Mucosa of descending colon (tissue), 3 donors: Measurements from ENCODE around the gene TOR1AIP1. TPM values are rescaled to one million over a fixed set of nuclear protein-coding genes. Genes with fewer than 3 reads are reported as not detected.

ENCODE experiments used
- ATAC-seq: fragments of 200-7000 bp; cut with Tn5 transposase; one replicate; pipeline ENCODE4 v1.9.1; 2020; ENCODE audit warnings: mild to moderate bottlenecking, moderate library complexity
- DNase-seq, 3 donors: peaks; one replicate each; pipeline ENCODE4 v3.0.0-alpha.2; 2020
- H3K36me3 ChIP-seq: fragments of 200-600 bp; one replicate; pipeline ENCODE4 v1.8.0; 2021; ENCODE audit warnings: low read depth, mild to moderate bottlenecking
- H3K4me1 ChIP-seq: fragments of 200-600 bp; one replicate; pipeline ENCODE4 v1.8.0; 2021; ENCODE audit warnings: low read depth, mild to moderate bottlenecking
- H3K4me3 ChIP-seq: fragments of 200-600 bp; one replicate; pipeline ENCODE4 v1.8.0; 2021; ENCODE audit warnings: mild to moderate bottlenecking
- H3K9me3 ChIP-seq: fragments of 200-600 bp; one replicate; pipeline ENCODE4 v1.8.0; 2021; ENCODE audit warnings: mild to moderate bottlenecking
- CTCF ChIP-seq: fragments of 200-600 bp; IDR thresholded peaks from one replicate; pipeline ENCODE4 v1.8.0; 2022; ENCODE audit warnings: antibody characterized with exemption, mild to moderate bottlenecking
- intact Hi-C, 2 donors: fragments of 100-400 bp; cut with DNase I in 1 of 2; cut with micrococcal nuclease in 1 of 2; formaldehyde crosslinking; loops; one replicate each; pipeline versions ENCODE4 v1.11.0 to v1.11.1; 2022; cut with DNase I, micrococcal nuclease
- total RNA-seq, 3 donors: library from RNA; stranded (reverse); fragmentation: NEBNext Ultra II Directional in 2 of 3; extraction: Animal tissue kit (Norgen Biotek cat#: 25700) in 2 of 3; gene quantifications; one replicate each; pipeline versions ENCODE4 v1.2.1 to v1.2.4, GENCODE V29; 2021 to 2023
- donor health status: DM: no; HTN: no; CAD: no; lungs with moderate emphysema.
- donor health status: DM: no; HTN: no; CAD: no.
- donor health status: DM: no; HTN: yes; CAD: no.

TOR1AIP1 gene
- total RNA-seq, 3 donors from 2014 or later: 29.8 to 91.7 (median 30.7) TPM

DNA sequence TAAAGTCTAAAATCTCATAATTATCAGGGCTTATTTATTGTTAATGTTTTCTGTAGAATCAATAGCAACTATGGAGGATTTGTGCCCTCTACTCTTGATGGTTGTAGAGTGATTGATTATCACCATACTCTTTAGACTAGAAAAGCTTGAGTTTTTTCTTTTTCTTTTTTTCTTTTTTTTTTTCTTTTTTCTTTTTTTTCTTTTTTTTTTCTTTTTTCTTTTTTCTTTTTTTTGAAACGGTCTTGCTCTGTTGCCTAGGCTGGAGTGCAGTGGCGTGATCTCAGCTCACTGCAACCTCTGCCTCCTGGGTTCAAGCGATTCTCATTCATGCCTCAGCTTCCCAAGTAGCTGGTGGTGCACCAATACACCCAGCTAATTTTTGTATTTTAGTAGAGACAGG is 29.7 kb downstream of the TOR1AIP1 start:
- Histone ChIP-seq H3K4me3 (no peak overlapping the region), H3K36me3 (peaks cover 5% of the 10 kb centered on the region), H3K9me3 (no peaks in the 10 kb centered on the region), H3K4me1 (no peaks in the 10 kb centered on the region)
- ATAC-seq: no peak
- TF ChIP-seq CTCF: no peak
- intact Hi-C loops: no loop called here
- no peak for DNase-seq

- intact Hi-C loops: no loop called here
- no peak for DNase-seq
- H3K4me1 ChIP-seq: no peaks in the 10 kb centered on the region
- no peak for ATAC-seq
- H3K4me3 ChIP-seq: no peak overlapping the region
- no peaks in the 10 kb centered on the region for H3K9me3 ChIP-seq
- H3K36me3 ChIP-seq: no peaks in the 10 kb centered on the region
- no peak for TF ChIP-seq CTCF
Observed at GRCh38 chr1:179917601-179918429, 35.7 kb downstream of the TOR1AIP1 start.

DNA sequence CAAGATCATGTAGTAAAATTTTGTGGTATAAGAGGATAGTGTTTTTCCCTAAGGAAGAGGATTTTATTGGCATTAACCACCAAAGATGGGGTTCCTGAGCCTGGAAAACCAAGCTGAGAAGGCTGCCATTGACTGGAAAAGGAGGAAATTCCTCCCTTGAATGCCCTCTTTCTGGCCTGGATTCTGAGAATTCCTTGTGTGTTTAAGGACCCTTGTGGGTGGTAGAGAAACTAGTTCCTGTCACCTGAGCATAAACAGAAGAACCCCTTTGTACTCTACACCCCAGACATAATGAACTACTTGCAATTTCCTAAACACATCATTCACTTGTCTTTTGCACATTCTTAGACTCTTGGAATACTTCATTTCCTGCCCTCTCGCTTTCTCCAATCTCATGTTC is 39.4 kb downstream of the TOR1AIP1 start:
- intact Hi-C loops: no loop called here
- Histone ChIP-seq H3K9me3 (no peaks in the 10 kb centered on the region), H3K36me3 (no peaks in the 10 kb centered on the region), H3K4me1 (no peaks in the 10 kb centered on the region), H3K4me3 (no peak overlapping the region)
- TF ChIP-seq CTCF: no peak
- DNase-seq: no peak
- ATAC-seq: no peak

DNA sequence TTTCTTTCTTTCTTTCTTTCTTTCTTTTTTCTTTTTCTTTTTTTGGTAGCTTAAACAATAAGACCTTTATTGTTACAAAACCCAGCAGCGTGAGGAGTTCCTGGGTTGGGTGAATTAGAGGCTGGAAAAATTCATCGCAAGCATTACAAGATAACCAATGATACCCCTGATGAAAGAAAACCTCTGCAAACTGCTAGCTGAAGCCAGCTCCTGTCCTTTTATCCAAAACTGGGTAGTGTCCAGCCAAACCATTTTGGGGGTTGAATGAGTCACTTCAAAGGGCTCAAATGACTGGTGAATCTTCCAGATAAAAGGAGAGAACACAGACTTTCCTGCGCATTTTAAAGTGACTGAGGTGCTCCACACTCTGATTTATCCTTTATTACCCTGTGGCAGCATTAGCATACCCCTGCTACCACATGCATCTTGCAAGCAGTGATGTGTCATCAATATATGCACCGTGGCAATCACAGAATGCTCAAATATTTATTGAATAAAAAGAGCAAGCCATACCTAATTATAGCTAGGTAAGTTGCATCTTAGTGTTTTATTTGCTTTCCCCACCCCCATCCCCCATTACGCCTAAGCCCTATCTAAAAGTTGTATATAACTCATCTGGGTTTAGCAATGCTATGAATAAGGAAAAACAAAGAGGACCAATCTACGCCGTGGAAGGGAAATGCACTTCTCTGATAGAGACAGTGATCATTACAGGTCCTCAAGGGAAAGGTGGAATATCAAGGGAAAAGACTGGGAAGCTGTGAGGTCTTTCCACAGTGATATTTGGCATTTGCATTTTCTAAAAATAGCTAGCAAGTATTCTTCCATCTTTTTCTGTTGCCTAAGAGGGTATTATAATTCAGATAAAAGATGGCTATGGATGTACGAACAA is 40.1 kb downstream of the TOR1AIP1 start:
- H3K9me3 ChIP-seq: no peaks in the 10 kb centered on the region
- intact Hi-C loops: no loop called here
- no peak for ATAC-seq
- H3K36me3 ChIP-seq: no peaks in the 10 kb centered on the region
- TF ChIP-seq CTCF: no peak
- no peak overlapping the region for H3K4me3 ChIP-seq
- DNase-seq: no peak
- no peaks in the 10 kb centered on the region for H3K4me1 ChIP-seq

- no peaks in the 10 kb centered on the region for H3K9me3 ChIP-seq
- no peak overlapping the region for H3K4me3 ChIP-seq
- intact Hi-C loops: no loop called here
- DNase-seq (no peak), ATAC-seq (no peak)
- TF ChIP-seq CTCF: no peak
- H3K36me3 ChIP-seq: no peaks in the 10 kb centered on the region
- H3K4me1 ChIP-seq: no peaks in the 10 kb centered on the region
Observed at GRCh38 chr1:179923029-179923428, 40.9 kb downstream of the TOR1AIP1 start.
